ENCODE results near the gene NGF.
A peak's percentile ranks its signal among the peaks of the same experiment; 100 is the strongest.

Gene NGF

DNA sequence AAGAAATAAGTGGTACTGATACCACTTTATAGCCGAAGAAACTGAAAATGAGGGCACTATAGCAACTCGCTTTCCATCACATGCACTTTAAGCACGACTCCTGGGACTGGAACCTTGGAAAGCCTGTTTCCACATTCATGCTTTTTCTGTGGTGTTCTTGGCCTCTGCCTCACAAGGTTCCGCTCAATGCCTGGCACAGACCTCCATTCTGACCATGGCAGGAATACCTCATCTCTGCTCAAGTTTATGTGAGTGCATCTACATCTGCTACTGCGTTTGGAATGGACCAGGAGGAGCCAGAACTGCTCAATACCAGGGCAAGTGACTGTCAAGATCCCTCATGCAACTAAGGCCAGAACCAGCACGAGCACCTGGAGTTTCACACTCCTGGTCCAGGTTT, 11.6 kb downstream of the NGF start:
- DNase-seq (ENCODE audit: low read depth) = no peak
- TF ChIP-seq, protein P1, sequence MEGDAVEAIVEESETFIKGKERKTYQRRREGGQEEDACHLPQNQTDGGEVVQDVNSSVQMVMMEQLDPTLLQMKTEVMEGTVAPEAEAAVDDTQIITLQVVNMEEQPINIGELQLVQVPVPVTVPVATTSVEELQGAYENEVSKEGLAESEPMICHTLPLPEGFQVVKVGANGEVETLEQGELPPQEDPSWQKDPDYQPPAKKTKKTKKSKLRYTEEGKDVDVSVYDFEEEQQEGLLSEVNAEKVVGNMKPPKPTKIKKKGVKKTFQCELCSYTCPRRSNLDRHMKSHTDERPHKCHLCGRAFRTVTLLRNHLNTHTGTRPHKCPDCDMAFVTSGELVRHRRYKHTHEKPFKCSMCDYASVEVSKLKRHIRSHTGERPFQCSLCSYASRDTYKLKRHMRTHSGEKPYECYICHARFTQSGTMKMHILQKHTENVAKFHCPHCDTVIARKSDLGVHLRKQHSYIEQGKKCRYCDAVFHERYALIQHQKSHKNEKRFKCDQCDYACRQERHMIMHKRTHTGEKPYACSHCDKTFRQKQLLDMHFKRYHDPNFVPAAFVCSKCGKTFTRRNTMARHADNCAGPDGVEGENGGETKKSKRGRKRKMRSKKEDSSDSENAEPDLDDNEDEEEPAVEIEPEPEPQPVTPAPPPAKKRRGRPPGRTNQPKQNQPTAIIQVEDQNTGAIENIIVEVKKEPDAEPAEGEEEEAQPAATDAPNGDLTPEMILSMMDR (IDR thresholded peaks at IDR 0.05; ENCODE audit: control insufficient read depth, extremely low read depth, insufficient read depth) = no peak
- no peak overlapping the region for H3K4me3 ChIP-seq (ENCODE audit: low read depth, low read length)

DNA sequence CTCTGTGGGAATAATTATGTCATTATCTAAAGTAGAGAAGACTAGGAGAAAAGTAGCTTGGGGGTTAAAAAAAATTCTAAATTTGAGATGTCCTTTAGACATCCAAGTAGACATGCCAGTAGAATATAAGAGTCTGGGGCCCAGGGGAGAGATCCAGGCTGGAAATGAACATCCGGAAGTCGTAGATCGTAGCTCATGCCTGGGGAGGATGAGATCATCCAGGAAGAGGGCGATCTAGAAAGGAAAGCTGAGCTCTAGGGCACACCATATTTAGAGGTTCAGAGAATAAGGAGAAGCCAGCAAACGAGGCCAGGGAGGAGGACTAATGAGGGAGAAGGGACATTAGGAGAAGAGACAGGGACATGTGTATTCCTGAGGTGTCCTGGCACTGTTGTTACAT, 12.2 kb downstream of the NGF start:
- TF ChIP-seq, protein P1 (IDR thresholded peaks at IDR 0.05; ENCODE audit: control insufficient read depth, extremely low read depth, insufficient read depth) = no peak
- DNase-seq (ENCODE audit: low read depth) = no peak
- H3K4me3 ChIP-seq (ENCODE audit: low read depth, low read length) = no peak overlapping the region

DNA sequence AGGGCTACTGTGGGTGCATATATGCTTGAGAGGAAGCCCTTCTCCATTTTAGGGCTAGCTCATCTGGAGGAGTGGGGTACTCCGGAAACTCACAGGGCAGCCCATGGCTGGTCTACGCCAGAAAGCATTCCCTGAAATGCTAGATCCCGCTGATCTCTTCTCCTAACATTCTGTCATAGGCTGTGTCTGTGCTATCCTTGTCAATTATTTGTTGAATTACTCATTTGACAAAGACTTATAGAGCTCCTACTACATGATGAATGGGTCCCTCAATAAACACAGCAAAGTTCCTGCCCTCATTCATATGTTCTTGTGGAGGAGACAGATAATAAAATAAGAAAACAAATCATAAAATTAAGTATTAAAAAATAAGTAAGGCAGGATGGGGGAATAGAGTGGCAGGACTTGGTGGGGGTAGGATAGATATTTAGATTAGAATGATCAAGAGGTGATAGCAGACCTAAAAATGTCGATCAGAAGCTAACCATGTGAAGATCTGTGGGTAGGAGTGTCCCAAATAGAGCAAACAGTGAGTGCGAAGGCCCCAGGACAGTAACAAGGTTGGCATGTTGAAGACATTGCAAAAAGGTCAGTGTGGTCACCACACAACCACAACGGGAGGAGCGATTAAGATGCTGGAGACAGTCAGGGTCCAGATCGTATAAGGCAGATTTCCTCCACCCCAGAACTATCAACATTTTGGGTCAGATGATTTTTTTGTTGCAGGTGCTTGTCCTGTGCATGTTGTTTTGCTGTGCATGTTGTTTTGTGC, 13.2 kb downstream of the NGF start:
- H3K4me3 ChIP-seq (ENCODE audit: low read depth, low read length) = no peak overlapping the region
- no peak for DNase-seq (ENCODE audit: low read depth)
- TF ChIP-seq, protein P1 (IDR thresholded peaks at IDR 0.05; ENCODE audit: control insufficient read depth, extremely low read depth, insufficient read depth) = no peak

DNA sequence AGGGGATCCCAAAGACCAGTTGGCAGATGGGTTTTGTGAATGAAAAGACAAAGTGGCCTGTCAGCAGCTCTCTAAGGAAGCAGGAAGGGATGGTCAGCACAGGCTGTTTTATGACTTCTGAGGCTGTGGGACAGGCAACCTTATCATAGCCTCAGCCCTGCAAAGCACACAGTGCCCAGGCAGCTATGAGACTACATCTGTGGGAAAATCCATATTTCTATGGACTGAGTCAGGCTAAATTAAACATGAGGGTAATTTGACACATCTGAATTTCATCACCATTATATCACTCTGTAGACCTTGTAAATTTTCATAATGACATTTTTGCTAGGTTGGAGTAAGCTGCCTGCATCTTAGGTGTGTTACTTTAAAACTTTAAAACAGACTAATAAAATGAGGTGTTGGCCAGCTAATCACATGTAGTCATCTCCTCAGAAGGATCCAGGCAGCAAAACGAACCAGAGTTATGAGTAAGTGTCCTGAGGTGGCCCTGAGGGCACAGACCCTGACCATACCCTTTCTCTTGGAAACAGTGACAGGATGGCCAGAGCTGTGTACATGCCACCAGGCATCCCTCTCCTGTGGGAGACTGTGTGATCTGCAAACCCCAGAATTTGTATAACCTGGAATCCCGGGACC, 14.6 kb downstream of the NGF start:
- H3K4me3 ChIP-seq (ENCODE audit: low read depth, low read length) = no peak overlapping the region
- peak; percentile 6 for DNase-seq (ENCODE audit: low read depth)
- TF ChIP-seq, protein P1 (IDR thresholded peaks at IDR 0.05; ENCODE audit: control insufficient read depth, extremely low read depth, insufficient read depth) = no peak

DNA sequence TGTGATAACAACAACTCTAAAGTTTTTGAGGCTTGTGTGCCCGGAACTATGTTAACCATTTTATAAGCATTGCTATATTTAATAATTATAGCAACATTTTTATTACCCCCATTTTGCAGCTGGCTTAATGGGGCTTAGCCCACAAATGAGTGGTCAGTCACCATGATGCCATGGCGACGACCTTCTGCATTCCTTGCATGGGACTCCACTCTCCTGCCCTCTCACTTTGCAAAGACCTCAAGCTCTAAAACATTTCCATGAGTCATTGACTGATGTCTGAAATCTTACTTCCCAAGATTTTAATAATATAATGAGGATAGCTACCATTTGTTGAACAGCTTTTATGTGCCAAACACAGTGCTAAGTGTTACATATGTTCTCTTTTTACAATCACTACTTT, 15.4 kb downstream of the NGF start:
- H3K4me3 ChIP-seq (ENCODE audit: low read depth, low read length) = no peak overlapping the region
- TF ChIP-seq, protein P1 (IDR thresholded peaks at IDR 0.05; ENCODE audit: control insufficient read depth, extremely low read depth, insufficient read depth) = no peak
- DNase-seq (ENCODE audit: low read depth) = no peak

DNA sequence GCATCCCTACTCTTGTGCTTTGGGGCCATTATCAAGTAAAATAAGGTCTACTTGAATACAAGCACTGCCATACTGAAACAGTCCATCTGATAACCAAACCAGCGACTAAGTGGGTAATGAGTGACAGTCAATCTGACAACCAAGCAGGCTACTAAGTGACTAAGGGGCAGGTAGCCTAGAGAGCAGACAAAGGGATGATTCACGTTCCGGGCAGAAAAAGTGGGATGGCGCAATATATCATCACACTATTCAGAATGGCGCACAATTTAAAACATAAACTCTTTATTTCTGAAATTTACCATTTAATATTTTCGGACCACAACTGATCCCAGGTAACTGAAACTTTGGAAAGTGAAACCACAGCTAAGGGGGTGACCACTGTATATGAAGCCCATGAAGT, 17.7 kb downstream of the NGF start:
- TF ChIP-seq, protein P1 (IDR thresholded peaks at IDR 0.05; ENCODE audit: control insufficient read depth, extremely low read depth, insufficient read depth) = no peak
- DNase-seq (ENCODE audit: low read depth) = no peak
- H3K4me3 ChIP-seq (ENCODE audit: low read depth, low read length) = no peak overlapping the region
